MM.1S (cell line): ENCODE data around the gene TLE3.

Source experiments
- EZH2 ChIP-seq: fragments of 300-600 bp; sonication (generic); optimal IDR thresholded peaks from 2 replicates; pipeline ENCODE3; 2017; ENCODE audit warnings: low read depth, mild to moderate bottlenecking, antibody characterized with exemption, low read length, mixed read lengths
- TF ChIP-seq, protein P1 (sequence below): fragments of 300-600 bp; sonication (generic); IDR thresholded peaks from 2 replicates; pipeline ENCODE4 v1.5.1; 2016; ENCODE audit warnings: antibody characterized with exemption, low read length, mixed read lengths

DNA sequence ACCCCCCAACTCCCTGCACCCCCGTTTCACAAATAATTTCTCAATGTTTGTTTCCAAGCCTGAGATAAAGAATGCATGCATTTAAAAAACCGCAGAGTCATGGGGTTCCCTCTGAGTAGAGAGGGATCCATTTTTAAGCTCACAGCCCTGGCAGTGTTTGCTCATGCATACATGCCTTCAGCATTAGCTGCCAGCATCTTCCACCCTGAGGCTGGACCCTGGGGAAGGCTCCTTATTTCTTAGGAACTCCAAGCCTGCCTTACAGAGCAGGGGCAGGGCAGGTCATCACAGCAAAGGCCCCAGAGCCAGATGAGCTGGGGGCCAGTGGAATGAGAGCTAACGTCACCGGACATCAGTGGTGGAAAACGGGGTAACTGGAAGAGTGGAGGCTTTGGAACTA lies 31.3 kb downstream of the TLE3 start:
- TF ChIP-seq, protein P1, sequence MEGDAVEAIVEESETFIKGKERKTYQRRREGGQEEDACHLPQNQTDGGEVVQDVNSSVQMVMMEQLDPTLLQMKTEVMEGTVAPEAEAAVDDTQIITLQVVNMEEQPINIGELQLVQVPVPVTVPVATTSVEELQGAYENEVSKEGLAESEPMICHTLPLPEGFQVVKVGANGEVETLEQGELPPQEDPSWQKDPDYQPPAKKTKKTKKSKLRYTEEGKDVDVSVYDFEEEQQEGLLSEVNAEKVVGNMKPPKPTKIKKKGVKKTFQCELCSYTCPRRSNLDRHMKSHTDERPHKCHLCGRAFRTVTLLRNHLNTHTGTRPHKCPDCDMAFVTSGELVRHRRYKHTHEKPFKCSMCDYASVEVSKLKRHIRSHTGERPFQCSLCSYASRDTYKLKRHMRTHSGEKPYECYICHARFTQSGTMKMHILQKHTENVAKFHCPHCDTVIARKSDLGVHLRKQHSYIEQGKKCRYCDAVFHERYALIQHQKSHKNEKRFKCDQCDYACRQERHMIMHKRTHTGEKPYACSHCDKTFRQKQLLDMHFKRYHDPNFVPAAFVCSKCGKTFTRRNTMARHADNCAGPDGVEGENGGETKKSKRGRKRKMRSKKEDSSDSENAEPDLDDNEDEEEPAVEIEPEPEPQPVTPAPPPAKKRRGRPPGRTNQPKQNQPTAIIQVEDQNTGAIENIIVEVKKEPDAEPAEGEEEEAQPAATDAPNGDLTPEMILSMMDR = no peak
- TF ChIP-seq EZH2 = no peak
